ENCODE measurements around the gene LAMC2.

- TF ChIP-seq CTCF (conservative IDR thresholded peaks at IDR 0.05 in 1 of 2, IDR thresholded peaks at IDR 0.05 in 1 of 2; ENCODE audit: extremely low read depth in 1 of 2, insufficient read depth in 1 of 2, low read depth in 1 of 2, low read length in 2 of 2) (no peak), EZH2 (IDR thresholded peaks at IDR 0.05; ENCODE audit: borderline replicate concordance, low read length) (no peak)
Measured at GRCh38 chr1:183282101-183282855, 96.2 kb downstream of the LAMC2 start.

All from mammary epithelial cell (primary cell).